ENCODE measurements around the gene NDUFB7.
"Not testable (repeated sequence)": the region's sequence is repeated elsewhere in the genome, so short reads cannot be mapped to it uniquely, and the experiment has no call there.

DNA sequence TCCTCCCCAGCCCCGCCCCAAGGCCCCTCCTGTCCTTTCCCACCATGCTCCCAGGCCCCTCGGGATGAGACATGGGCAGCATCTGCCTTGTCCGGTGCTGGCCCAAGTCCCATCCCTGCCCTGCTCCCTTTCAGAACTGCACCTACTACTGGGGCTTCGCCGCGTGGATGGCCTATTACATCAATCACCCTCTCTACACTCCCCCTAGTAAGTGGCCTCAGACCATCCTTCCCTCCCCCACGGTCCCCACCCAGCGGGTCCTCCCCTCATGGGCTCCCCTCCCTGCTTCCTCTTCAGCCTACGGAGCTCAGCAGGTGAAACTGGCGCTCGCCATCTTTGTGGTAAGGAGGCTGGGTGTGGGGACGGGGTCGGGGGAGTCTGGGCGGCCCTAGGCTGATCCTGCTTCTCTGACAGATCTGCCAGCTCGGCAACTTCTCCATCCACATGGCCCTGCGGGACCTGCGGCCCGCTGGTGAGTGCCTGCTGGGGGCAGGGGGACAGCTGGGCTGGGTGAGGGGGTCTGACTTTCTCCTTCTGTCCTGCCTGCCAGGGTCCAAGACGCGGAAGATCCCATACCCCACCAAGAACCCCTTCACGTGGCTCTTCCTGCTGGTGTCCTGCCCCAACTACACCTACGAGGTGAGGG is 7.1 kb downstream of the NDUFB7 start:
- TF ChIP-seq EZH2 (IDR thresholded peaks at IDR 0.05; ENCODE audit: insufficient read depth, poor library complexity, severe bottlenecking); EZH2phosphoT487 (IDR thresholded peaks at IDR 0.05; ENCODE audit: insufficient read depth, low read depth): not testable (repeated sequence)

Measured in GM23248 (cell line).